IMR-90 (cell line): ENCODE results near the gene HHIPL1. TPM values are rescaled to one million over a fixed set of nuclear protein-coding genes. Genes with fewer than 3 reads are reported as not detected.

Experiments
- ATAC-seq: fragments of 200-7000 bp; cut with Tn5 transposase; 2 replicates; pipeline ENCODE4 v1.9.1; 2020; ENCODE audit warnings: low read depth, mild to moderate bottlenecking, moderate library complexity
- BruUV-seq: library from RNA; stranded (reverse); fragments of 400-500 nt; replicated peaks from 2 replicates; lab custom pipeline; 2021; lab: Mats Ljungman, UMichigan
- CTCF ChIA-PET: fragments of 300-600 bp; formaldehyde crosslinking; extraction: SDS; loops from one replicate; lab custom pipeline; 2021; ENCODE audit warnings: antibody characterized with exemption; lab: Yijun Ruan, JAX
- POLR2A ChIA-PET: fragments of 300-600 bp; sonication (Branson Sonifier 250); formaldehyde crosslinking; loops from one replicate; lab custom pipeline; 2022; ENCODE audit warnings: antibody characterized with exemption; ENCODE audit not compliant: unreplicated experiment; lab: Charles Lee
- DNase-seq: peaks from one replicate; pipeline ENCODE4 v3.0.0; 2013
- H2AFZ ChIP-seq: replicated peaks from 2 replicates; pipeline ENCODE3; 2013; ENCODE audit warnings: low read length, mild to moderate bottlenecking; ENCODE audit not compliant: poor library complexity
- H2AK5ac ChIP-seq: 2 replicates; pipeline ENCODE4 v1.6.1; 2013; ENCODE audit warnings: low read depth, low read length, inconsistent platforms
- H2AK9ac ChIP-seq: replicated peaks from 2 replicates; pipeline ENCODE3; 2013; ENCODE audit warnings: mild to moderate bottlenecking, low read depth, low read length, moderate library complexity; ENCODE audit not compliant: poor library complexity
- H2BK120ac ChIP-seq: 2 replicates; pipeline ENCODE4 v1.6.1; 2013; ENCODE audit warnings: low read depth, low read length, inconsistent platforms
- H2BK15ac ChIP-seq: 3 replicates; pipeline ENCODE4 v1.6.1; 2013; ENCODE audit warnings: low read depth, low read length, inconsistent platforms
- H2BK20ac ChIP-seq: 2 replicates; pipeline ENCODE4 v1.6.1; 2013; ENCODE audit warnings: low read depth, mild to moderate bottlenecking, inconsistent platforms, low read length, moderate library complexity
- H2BK5ac ChIP-seq: 2 replicates; pipeline ENCODE4 v1.6.1; 2013; ENCODE audit warnings: mild to moderate bottlenecking, low read depth, low read length, inconsistent platforms; ENCODE audit not compliant: poor library complexity, severe bottlenecking
- H3K14ac ChIP-seq: replicated peaks from 2 replicates; pipeline ENCODE4 v1.6.1; 2013; ENCODE audit warnings: low read depth, low read length, inconsistent platforms
- H3K18ac ChIP-seq: 2 replicates; pipeline ENCODE4 v1.6.1; 2013; ENCODE audit warnings: low read depth, low read length, control low read depth
- H3K23ac ChIP-seq: 2 replicates; pipeline ENCODE4 v1.6.1; 2013; ENCODE audit warnings: low read depth, low read length, inconsistent platforms
- H3K27ac ChIP-seq: 2 replicates; pipeline ENCODE4 v1.5.1; 2013; ENCODE audit warnings: mild to moderate bottlenecking, control low read depth, low read length; ENCODE audit not compliant: insufficient read depth
- H3K27me3 ChIP-seq: 2 replicates; pipeline ENCODE4 v1.6.1; 2013; ENCODE audit warnings: low read length; ENCODE audit not compliant: control insufficient read depth, insufficient read depth
- H3K36me3 ChIP-seq: 2 replicates; pipeline ENCODE4 v1.6.1; 2013; ENCODE audit warnings: low read length, mixed read lengths; ENCODE audit not compliant: control insufficient read depth, insufficient read depth
- H3K4ac ChIP-seq: 2 replicates; pipeline ENCODE4 v1.6.1; 2013; ENCODE audit warnings: low read depth, low read length, inconsistent platforms
- H3K4me1 ChIP-seq: 2 replicates; pipeline ENCODE4 v1.6.1; 2013; ENCODE audit warnings: low read length, mixed read lengths; ENCODE audit not compliant: control insufficient read depth, insufficient read depth
- H3K4me2 ChIP-seq: 2 replicates; pipeline ENCODE4 v1.6.1; 2013; ENCODE audit warnings: low read depth, mild to moderate bottlenecking, control low read depth, low read length, moderate library complexity
- H3K4me3 ChIP-seq: 2 replicates; pipeline ENCODE4 v1.5.1; 2013; ENCODE audit warnings: low read depth, mild to moderate bottlenecking, control low read depth, low read length, moderate library complexity; ENCODE audit not compliant: insufficient read depth
- H3K56ac ChIP-seq: 2 replicates; pipeline ENCODE4 v1.6.1; 2013; ENCODE audit warnings: low read length, inconsistent platforms; ENCODE audit not compliant: insufficient read depth; ENCODE audit errors: extremely low read depth
- H3K79me1 ChIP-seq, 2 experiments: 2 replicates each; pipeline ENCODE4 v1.6.1; 2013; ENCODE audit warnings: low read length in 2 of 2, inconsistent platforms in 1 of 2, low read depth in 1 of 2
- H3K9ac ChIP-seq: 2 replicates; pipeline ENCODE4 v1.6.1; 2013; ENCODE audit warnings: low read depth, low read length, control low read depth
- H3K9me1 ChIP-seq: 2 replicates; pipeline ENCODE4 v1.6.1; 2013; ENCODE audit warnings: low read length, inconsistent platforms; ENCODE audit not compliant: insufficient read depth
- H3K9me3 ChIP-seq: 2 replicates; pipeline ENCODE4 v1.6.1; 2013; ENCODE audit warnings: low read length; ENCODE audit not compliant: control insufficient read depth, insufficient read depth
- H4K20me1 ChIP-seq: 2 replicates; pipeline ENCODE4 v1.6.1; 2013; ENCODE audit warnings: low read length, inconsistent platforms; ENCODE audit not compliant: insufficient read depth
- H4K5ac ChIP-seq: 2 replicates; pipeline ENCODE4 v1.6.1; 2013; ENCODE audit warnings: mild to moderate bottlenecking, low read depth, low read length, control low read depth
- H4K8ac ChIP-seq, 2 experiments: 2 replicates each; pipeline ENCODE4 v1.6.1; 2013; ENCODE audit warnings: low read depth in 2 of 2, low read length in 2 of 2, control low read depth in 1 of 2, inconsistent platforms in 1 of 2
- H4K91ac ChIP-seq: 2 replicates; pipeline ENCODE4 v1.6.1; 2013; ENCODE audit warnings: low read depth, low read length, inconsistent platforms; ENCODE audit not compliant: insufficient read depth
- CEBPB ChIP-seq: IDR thresholded peaks from 2 replicates; pipeline ENCODE4 v1.6.1; 2012; ENCODE audit warnings: low read depth, low read length, improper control_type of control experiment
- NFE2L2 ChIP-seq: fragments of 150-350 bp; IDR thresholded peaks from 2 replicates; pipeline ENCODE4 v1.6.1; 2016; ENCODE audit warnings: low read depth, mild to moderate bottlenecking, low read length
- RAD21 ChIP-seq: IDR thresholded peaks from 2 replicates; pipeline ENCODE4 v1.6.1; 2012; ENCODE audit warnings: low read length, improper control_type of control experiment
- RFX5 ChIP-seq: IDR thresholded peaks from 2 replicates; pipeline ENCODE4 v1.8.0; 2012; ENCODE audit warnings: low read depth, mild to moderate bottlenecking, low read length, moderate library complexity
- USF2 ChIP-seq: fragments of 150-350 bp; IDR thresholded peaks from 2 replicates; pipeline ENCODE4 v1.6.1; 2017; ENCODE audit warnings: mild to moderate bottlenecking, antibody characterized with exemption, low read length, low read depth
- WGBS, 2 experiments: methylation state at CpG; one replicate each; pipeline versions ENCODE4 v1.1.5 to v1.1.7; 2013; ENCODE audit warnings: missing lambda C conversion rate in 2 of 2; ENCODE audit not compliant: insufficient read length in 1 of 2; ENCODE audit errors: extremely low coverage in 2 of 2; 5-methylcytosine and 5-hydroxymethylcytosine counted together
- dilution Hi-C: fragments of 300-500 bp; cut with HindIII; formaldehyde crosslinking; loops from one replicate; pipeline ENCODE4 v1.14.3; 2018; ENCODE audit warnings: low sequenced_read_pairs; ENCODE audit not compliant: unreplicated experiment
- in situ Hi-C: fragments of 300-500 bp; cut with MboI; formaldehyde crosslinking; loops from 3 replicates; pipeline ENCODE4 v1.14.3; 2019; ENCODE audit warnings: low sequenced_read_pairs, inconsistent platforms, mixed read lengths
- intact Hi-C: fragments of 100-400 bp; cut with micrococcal nuclease; formaldehyde crosslinking; loops from 2 replicates; pipeline ENCODE4 v1.10.0; 2022
- polyA plus RNA-seq, 3 experiments: library from polyadenylated mRNA; depleted of rRNA; stranded (reverse); fragments of >200 nt; gene quantifications; 2 replicates each; pipeline ENCODE4 v1.2.3, GENCODE V29; 2012; ENCODE audit warnings: low replicate concordance in 1 of 3
- total RNA-seq: library from RNA; depleted of rRNA; stranded (reverse); fragments of >200 nt; gene quantifications from 2 replicates; pipeline ENCODE4 v1.2.3, GENCODE V29; 2012
- TF ChIP-seq, protein P1 (sequence below): fragments of 150-350 bp; IDR thresholded peaks from 2 replicates; pipeline ENCODE4 v1.6.1; 2016; ENCODE audit warnings: low read depth, mild to moderate bottlenecking, low read length, moderate library complexity, borderline replicate concordance

The HHIPL1 gene
- total and polyA plus RNA-seq, 2 of the 4 experiments (the other 2 are of a cell fraction): 0.65 to 0.72 TPM

- Histone ChIP-seq H4K5ac (no peak overlapping the region), H2BK15ac (no peak overlapping the region), H3K79me1 (no peaks in the 10 kb centered on the region), H4K8ac (no peak overlapping the region), H3K4me1 (peaks cover 3% of the 10 kb centered on the region; the same call in 1 of the 2 replicates), H3K18ac (no peak overlapping the region), H2AFZ (peak overlapping the region; percentile 30), H3K36me3 (no peaks in the 10 kb centered on the region), H2BK120ac (no peak overlapping the region), H3K27ac (no peak overlapping the region), H2AK9ac (no peak overlapping the region), H4K20me1 (no peaks in the 10 kb centered on the region), H2AK5ac (no peak overlapping the region), H3K23ac (no peak overlapping the region), H3K9me1 (peaks cover 10% of the 10 kb centered on the region; the same call in 1 of the 2 replicates), H3K9me3 (no peaks in the 10 kb centered on the region), H4K91ac (no peak overlapping the region), H3K4me3 (no peak overlapping the region), H2BK20ac (no peak overlapping the region), H3K14ac (no peak overlapping the region), H2BK5ac (no peak overlapping the region), H3K4ac (no peak overlapping the region), H3K4me2 (no peak overlapping the region), H3K9ac (no peak overlapping the region), H3K56ac (no peak overlapping the region), H3K27me3 (peaks cover 43% of the 10 kb centered on the region)
- TF ChIP-seq, protein P1, sequence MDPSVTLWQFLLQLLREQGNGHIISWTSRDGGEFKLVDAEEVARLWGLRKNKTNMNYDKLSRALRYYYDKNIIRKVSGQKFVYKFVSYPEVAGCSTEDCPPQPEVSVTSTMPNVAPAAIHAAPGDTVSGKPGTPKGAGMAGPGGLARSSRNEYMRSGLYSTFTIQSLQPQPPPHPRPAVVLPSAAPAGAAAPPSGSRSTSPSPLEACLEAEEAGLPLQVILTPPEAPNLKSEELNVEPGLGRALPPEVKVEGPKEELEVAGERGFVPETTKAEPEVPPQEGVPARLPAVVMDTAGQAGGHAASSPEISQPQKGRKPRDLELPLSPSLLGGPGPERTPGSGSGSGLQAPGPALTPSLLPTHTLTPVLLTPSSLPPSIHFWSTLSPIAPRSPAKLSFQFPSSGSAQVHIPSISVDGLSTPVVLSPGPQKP: no peak
- TF ChIP-seq CEBPB (no peak), RAD21 (no peak), RFX5 (no peak), USF2 (no peak), NFE2L2 (no peak)
- ChIA-PET POLR2A (no interaction called here), CTCF (no interaction called here)
- BruUV-seq: no TSS peak
- 20% methylated on average over 44 of the region's 58 CpGs; no CpG with 5 or more reads in 1 of the 2 experiments for WGBS, 2 experiments
- intact Hi-C loops (no loop called here), dilution Hi-C loops (no loop called here), in situ Hi-C loops (no loop called here)
- ATAC-seq (no peak), DNase-seq (no peak)
Observed at GRCh38 chr14:99659333-99659741, 14.4 kb downstream of the HHIPL1 start.
